ENCODE measurements around the gene SCML1.

The SCML1 gene

GRCh38 chrX:17748684-17749083 lies 11.4 kb downstream of the SCML1 start:
- no peak for TF ChIP-seq ZFX (IDR thresholded peaks at IDR 0.05)
- no peak for TF ChIP-seq CTCF (conservative IDR thresholded peaks at IDR 0.05)
- no peak overlapping the region for H3K27ac ChIP-seq

GRCh38 chrX:17750436-17750835 lies 13.1 kb downstream of the SCML1 start:
- TF ChIP-seq CTCF (conservative IDR thresholded peaks at IDR 0.05) (no peak), ZFX (IDR thresholded peaks at IDR 0.05) (no peak)
- H3K27ac ChIP-seq, result no peak overlapping the region

GRCh38 chrX:17758382-17758781 lies 21.1 kb downstream of the SCML1 start:
- TF ChIP-seq ZFX (IDR thresholded peaks at IDR 0.05) (no peak), CTCF (conservative IDR thresholded peaks at IDR 0.05) (no peak)
- no peak overlapping the region for H3K27ac ChIP-seq

GRCh38 chrX:17759990-17760389 lies 22.7 kb downstream of the SCML1 start:
- H3K27ac ChIP-seq, result no peak overlapping the region

GRCh38 chrX:17767734-17768133 lies 30.4 kb downstream of the SCML1 start:
- TF ChIP-seq ZFX (IDR thresholded peaks at IDR 0.05) (no peak), CTCF (conservative IDR thresholded peaks at IDR 0.05) (no peak)
- no peak overlapping the region for H3K27ac ChIP-seq

More at GRCh38 chrX:17759990-17760389, 22.7 kb downstream of the SCML1 start:
- TF ChIP-seq CTCF (conservative IDR thresholded peaks at IDR 0.05), result no peak
- no peak for TF ChIP-seq ZFX (IDR thresholded peaks at IDR 0.05)

GRCh38 chrX:17768997-17769396 lies 31.7 kb downstream of the SCML1 start:
- TF ChIP-seq CTCF (conservative IDR thresholded peaks at IDR 0.05) (no peak), ZFX (IDR thresholded peaks at IDR 0.05) (no peak)
- H3K27ac ChIP-seq, result no peak overlapping the region

- no peak overlapping the region for H3K27ac ChIP-seq
- TF ChIP-seq ZFX (IDR thresholded peaks at IDR 0.05) (no peak), CTCF (conservative IDR thresholded peaks at IDR 0.05) (no peak)
Observed at GRCh38 chrX:17769701-17770269, 32.5 kb downstream of the SCML1 start.

Data from C4-2B (cell line).